ENCODE data around the gene ACTA2.

Gene ACTA2

DNA sequence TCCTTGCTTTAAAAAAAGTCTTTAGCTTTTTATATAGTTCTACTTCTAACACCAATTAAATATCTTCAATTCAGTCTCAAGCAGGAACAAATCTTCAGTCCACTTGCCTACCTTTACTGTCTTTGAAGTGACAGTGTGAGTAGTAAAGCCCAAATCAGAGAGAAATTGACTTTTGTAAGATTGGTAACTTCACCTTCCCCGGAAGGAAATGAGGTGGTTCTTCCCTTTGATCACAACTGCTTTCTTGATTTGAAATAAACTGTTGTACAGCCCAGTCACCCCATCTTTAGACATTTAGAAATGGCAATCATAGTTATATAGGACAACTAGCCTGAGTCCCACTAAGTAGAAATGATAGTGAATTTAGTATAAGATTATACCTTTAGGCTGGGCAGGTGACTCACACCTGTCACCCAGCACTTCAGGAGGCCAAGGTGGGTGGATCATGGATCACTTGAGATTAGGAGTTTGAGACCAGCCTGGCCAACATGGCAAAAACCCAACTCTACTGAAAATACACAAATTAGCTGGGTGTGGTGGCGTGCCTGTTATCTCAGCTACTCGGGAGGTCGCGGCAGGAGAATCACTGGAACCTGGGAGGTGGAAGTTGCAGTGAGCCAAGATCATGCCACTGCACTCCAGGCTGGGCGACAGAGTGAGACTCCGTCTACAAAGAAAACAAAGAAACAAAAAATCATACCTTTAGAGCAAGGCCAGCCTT is 42.7 kb upstream of the ACTA2 start:
- no peak overlapping the region for H3K4me2 ChIP-seq (ENCODE audit: low read length)
- H4K8ac ChIP-seq (ENCODE audit: low read depth, low read length), result no peak overlapping the region
- no peaks in the 10 kb centered on the region for H3K4me1 ChIP-seq (ENCODE audit: control insufficient read depth, low read depth, low read length)
- H3K18ac ChIP-seq (ENCODE audit: low read length), result no peak overlapping the region
- H3K4me3 ChIP-seq (ENCODE audit: low read length), result no peak overlapping the region
- no peaks in the 10 kb centered on the region for H3K27me3 ChIP-seq (ENCODE audit: insufficient read depth, low read length, poor library complexity)
- no peak overlapping the region for H3K4ac ChIP-seq (ENCODE audit: low read depth, low read length)
- no peak for DNase-seq
- no peak overlapping the region for H3K23ac ChIP-seq (ENCODE audit: low read length)
- no peaks in the 10 kb centered on the region for H3K79me1 ChIP-seq (ENCODE audit: low read length)
- no peak overlapping the region for H2BK15ac ChIP-seq (replicated peaks; ENCODE audit: low read depth)
- no peaks in the 10 kb centered on the region for H3K79me2 ChIP-seq (ENCODE audit: control insufficient read depth, insufficient read depth, low read length)
- H3K56ac ChIP-seq (ENCODE audit: low read length), result no peak overlapping the region
- H2BK120ac ChIP-seq (ENCODE audit: low read depth, low read length), result no peak overlapping the region
- no CpG with 5 or more reads among the region's 7 CpGs for WGBS (ENCODE audit: extremely low coverage, insufficient coverage, low lambda C conversion rate)
- no peak overlapping the region for H2BK5ac ChIP-seq (ENCODE audit: low read length)
- no peaks in the 10 kb centered on the region for H3K36me3 ChIP-seq (ENCODE audit: control insufficient read depth, insufficient read depth, low read length)
- H3K27ac ChIP-seq (ENCODE audit: low read depth, low read length), result no peak overlapping the region
- H4K5ac ChIP-seq (ENCODE audit: low read length), result no peak overlapping the region
- no peak overlapping the region for H2AK5ac ChIP-seq (ENCODE audit: low read length)
- no peak overlapping the region for H3K9ac ChIP-seq (ENCODE audit: low read length)

DNA sequence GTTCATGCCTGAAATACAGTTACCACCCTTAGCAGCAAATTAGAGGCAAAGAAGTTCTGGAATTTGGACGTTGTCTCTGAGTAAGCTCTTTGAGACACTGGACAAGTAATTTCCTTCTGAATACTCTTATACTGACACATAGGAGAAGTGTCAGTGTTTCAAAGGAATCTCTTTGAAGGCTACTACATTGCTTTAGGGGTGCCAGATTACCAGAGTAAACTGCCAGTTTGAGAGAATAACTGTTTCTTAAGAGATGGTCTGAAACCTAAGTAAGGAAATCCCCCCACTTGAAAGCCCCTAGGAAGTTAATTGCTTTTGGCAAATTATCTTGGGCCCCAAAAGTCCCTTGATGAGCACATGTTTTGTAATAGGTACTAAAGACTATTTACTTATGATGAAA is 41.4 kb upstream of the ACTA2 start:
- Histone ChIP-seq H3K79me1 (ENCODE audit: low read length) (no peaks in the 10 kb centered on the region), H2BK5ac (ENCODE audit: low read length) (no peak overlapping the region), H3K4ac (ENCODE audit: low read depth, low read length) (no peak overlapping the region), H3K4me1 (ENCODE audit: control insufficient read depth, low read depth, low read length) (no peaks in the 10 kb centered on the region), H2AK5ac (ENCODE audit: low read length) (no peak overlapping the region), H3K79me2 (ENCODE audit: control insufficient read depth, insufficient read depth, low read length) (no peaks in the 10 kb centered on the region), H3K4me2 (ENCODE audit: low read length) (no peak overlapping the region), H3K18ac (ENCODE audit: low read length) (no peak overlapping the region), H3K36me3 (ENCODE audit: control insufficient read depth, insufficient read depth, low read length) (no peaks in the 10 kb centered on the region), H3K4me3 (ENCODE audit: low read length) (no peak overlapping the region), H4K8ac (ENCODE audit: low read depth, low read length) (no peak overlapping the region), H3K9ac (ENCODE audit: low read length) (no peak overlapping the region), H4K5ac (ENCODE audit: low read length) (no peak overlapping the region), H3K27ac (ENCODE audit: low read depth, low read length) (no peak overlapping the region), H2BK120ac (ENCODE audit: low read depth, low read length) (no peak overlapping the region), H3K23ac (ENCODE audit: low read length) (no peak overlapping the region), H3K56ac (ENCODE audit: low read length) (no peak overlapping the region), H3K27me3 (ENCODE audit: insufficient read depth, low read length, poor library complexity) (no peaks in the 10 kb centered on the region), H2BK15ac (replicated peaks; ENCODE audit: low read depth) (no peak overlapping the region)
- DNase-seq, result no peak
- WGBS (ENCODE audit: extremely low coverage, insufficient coverage, low lambda C conversion rate), result no CpG with 5 or more reads among the region's 1 CpG

DNA sequence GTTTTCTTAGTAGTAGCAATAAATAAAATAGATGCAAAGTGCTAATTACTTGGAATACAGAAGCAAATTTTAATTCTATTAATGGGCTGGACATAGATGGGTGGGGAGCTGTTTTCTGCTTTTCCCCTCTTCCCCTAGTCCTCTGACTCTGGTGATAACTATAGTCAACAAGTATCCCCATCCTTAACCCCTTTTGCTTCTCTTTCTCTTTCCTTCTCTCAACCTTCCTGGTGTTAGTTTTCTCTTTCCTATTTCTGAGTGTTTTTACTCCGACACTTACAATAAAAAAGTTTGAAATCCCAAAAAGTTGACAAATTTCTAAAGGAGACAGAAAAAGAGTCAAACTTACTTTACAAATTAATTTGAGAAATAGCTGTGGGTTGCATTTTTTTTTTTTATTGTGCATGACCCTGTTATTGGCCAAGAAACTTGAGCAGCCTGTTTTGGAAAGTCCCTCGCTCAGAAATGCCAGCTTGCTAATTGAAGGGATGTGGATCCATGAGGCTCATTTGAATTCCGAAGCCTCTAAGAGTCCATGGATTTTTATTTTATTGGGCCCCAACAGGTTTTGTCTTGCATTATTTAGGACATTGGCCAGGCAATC is 40.5 kb upstream of the ACTA2 start:
- no peak for DNase-seq
- no peak overlapping the region for H3K23ac ChIP-seq (ENCODE audit: low read length)
- H3K27ac ChIP-seq (ENCODE audit: low read depth, low read length), result no peak overlapping the region
- no peaks in the 10 kb centered on the region for H3K4me1 ChIP-seq (ENCODE audit: control insufficient read depth, low read depth, low read length)
- no peaks in the 10 kb centered on the region for H3K27me3 ChIP-seq (ENCODE audit: insufficient read depth, low read length, poor library complexity)
- H3K4me3 ChIP-seq (ENCODE audit: low read length), result no peak overlapping the region
- H2AK5ac ChIP-seq (ENCODE audit: low read length), result no peak overlapping the region
- no peak overlapping the region for H3K9ac ChIP-seq (ENCODE audit: low read length)
- H4K5ac ChIP-seq (ENCODE audit: low read length), result no peak overlapping the region
- no peak overlapping the region for H2BK120ac ChIP-seq (ENCODE audit: low read depth, low read length)
- H3K4ac ChIP-seq (ENCODE audit: low read depth, low read length), result no peak overlapping the region
- no peaks in the 10 kb centered on the region for H3K79me1 ChIP-seq (ENCODE audit: low read length)
- no peak overlapping the region for H3K18ac ChIP-seq (ENCODE audit: low read length)
- H4K8ac ChIP-seq (ENCODE audit: low read depth, low read length), result no peak overlapping the region
- no peak overlapping the region for H3K56ac ChIP-seq (ENCODE audit: low read length)
- no peaks in the 10 kb centered on the region for H3K36me3 ChIP-seq (ENCODE audit: control insufficient read depth, insufficient read depth, low read length)
- no peak overlapping the region for H2BK15ac ChIP-seq (replicated peaks; ENCODE audit: low read depth)
- H3K4me2 ChIP-seq (ENCODE audit: low read length), result no peak overlapping the region
- H2BK5ac ChIP-seq (ENCODE audit: low read length), result no peak overlapping the region
- no CpG with 5 or more reads among the region's 3 CpGs for WGBS (ENCODE audit: extremely low coverage, insufficient coverage, low lambda C conversion rate)
- no peaks in the 10 kb centered on the region for H3K79me2 ChIP-seq (ENCODE audit: control insufficient read depth, insufficient read depth, low read length)

DNA sequence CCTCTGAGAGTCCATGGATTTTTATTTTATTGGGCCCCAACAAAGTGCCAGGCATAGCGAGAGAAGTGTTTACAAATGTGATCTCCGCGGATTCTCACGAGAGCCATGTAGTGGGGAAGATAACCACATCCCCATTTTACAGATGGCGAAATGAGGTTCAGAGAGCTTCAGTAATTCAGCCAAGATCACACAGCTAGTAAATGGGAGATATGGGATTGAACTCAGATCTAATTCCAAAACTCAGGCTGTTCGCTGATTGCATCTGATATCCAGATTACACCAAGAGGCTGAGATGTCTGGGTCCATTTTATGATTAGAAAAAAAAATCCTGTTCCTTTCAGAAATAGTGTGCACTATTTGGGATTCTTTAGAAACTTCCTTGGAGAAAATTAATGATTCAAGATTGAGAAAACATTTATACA is 39.3 kb upstream of the ACTA2 start:
- Histone ChIP-seq H3K79me1 (ENCODE audit: low read length) (no peaks in the 10 kb centered on the region), H3K9ac (ENCODE audit: low read length) (no peak overlapping the region), H3K27ac (ENCODE audit: low read depth, low read length) (no peak overlapping the region), H3K56ac (ENCODE audit: low read length) (no peak overlapping the region), H3K4me3 (ENCODE audit: low read length) (no peak overlapping the region), H2AK5ac (ENCODE audit: low read length) (no peak overlapping the region), H2BK120ac (ENCODE audit: low read depth, low read length) (no peak overlapping the region), H3K27me3 (ENCODE audit: insufficient read depth, low read length, poor library complexity) (no peaks in the 10 kb centered on the region), H3K23ac (ENCODE audit: low read length) (no peak overlapping the region), H3K4me1 (ENCODE audit: control insufficient read depth, low read depth, low read length) (no peaks in the 10 kb centered on the region), H3K18ac (ENCODE audit: low read length) (no peak overlapping the region), H4K5ac (ENCODE audit: low read length) (no peak overlapping the region), H2BK15ac (replicated peaks; ENCODE audit: low read depth) (no peak overlapping the region), H4K8ac (ENCODE audit: low read depth, low read length) (no peak overlapping the region), H3K36me3 (ENCODE audit: control insufficient read depth, insufficient read depth, low read length) (no peaks in the 10 kb centered on the region), H3K4ac (ENCODE audit: low read depth, low read length) (no peak overlapping the region), H3K79me2 (ENCODE audit: control insufficient read depth, insufficient read depth, low read length) (no peaks in the 10 kb centered on the region), H3K4me2 (ENCODE audit: low read length) (peak overlapping the region; percentile 59), H2BK5ac (ENCODE audit: low read length) (no peak overlapping the region)
- no peak for DNase-seq
- no CpG with 5 or more reads among the region's 6 CpGs for WGBS (ENCODE audit: extremely low coverage, insufficient coverage, low lambda C conversion rate)

DNA sequence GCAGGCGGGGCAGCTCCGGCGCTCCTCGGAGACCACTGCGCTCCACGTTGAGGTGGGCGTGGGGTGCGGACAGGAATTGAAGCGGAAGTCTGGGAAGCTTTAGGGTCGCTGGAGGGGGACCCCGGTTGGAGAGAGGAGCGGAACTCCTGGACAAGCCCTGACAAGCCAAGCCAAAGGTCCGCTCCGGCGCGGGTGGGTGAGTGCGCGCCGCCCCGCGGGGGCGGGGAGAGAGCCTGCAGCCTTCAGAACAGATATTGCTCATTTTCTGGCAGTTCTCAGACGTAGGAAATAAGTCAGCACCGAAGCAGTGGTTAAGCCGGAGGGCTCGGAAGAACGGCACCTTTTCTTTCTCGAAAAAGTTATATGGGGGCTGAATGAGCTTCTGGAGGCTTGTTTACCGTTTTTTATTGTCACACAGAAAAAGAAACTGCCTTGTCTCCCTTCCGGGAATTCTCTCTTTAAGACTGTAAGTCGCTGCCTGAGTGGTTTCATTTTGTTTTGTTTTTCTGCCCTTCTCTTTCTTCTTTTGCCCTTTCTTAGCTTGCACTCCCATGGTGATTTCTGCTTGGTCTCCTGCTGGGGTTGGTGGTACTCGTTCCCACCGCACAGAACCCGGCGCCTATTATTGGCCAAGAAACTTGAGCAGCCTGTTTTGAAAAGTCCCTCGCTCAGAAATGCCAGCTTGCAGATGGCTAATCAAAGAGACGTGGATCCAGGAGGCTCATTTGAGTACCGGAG is 38.8 kb upstream of the ACTA2 start:
- H3K4me1 ChIP-seq (ENCODE audit: control insufficient read depth, low read depth, low read length), result peaks cover 2% of the 10 kb centered on the region

More for the DNA sequence above, 38.8 kb upstream of the ACTA2 start:
- WGBS (ENCODE audit: extremely low coverage, insufficient coverage, low lambda C conversion rate), result no CpG with 5 or more reads among the region's 38 CpGs
- peak overlapping the region; percentile 73 for H3K56ac ChIP-seq (ENCODE audit: low read length)
- H3K27me3 ChIP-seq (ENCODE audit: insufficient read depth, low read length, poor library complexity), result no peaks in the 10 kb centered on the region
- peak overlapping the region; percentile 24 for H3K4me3 ChIP-seq (ENCODE audit: low read length)
- H3K4me2 ChIP-seq (ENCODE audit: low read length), result peak overlapping the region; percentile 59
- H2AK5ac ChIP-seq (ENCODE audit: low read length), result no peak overlapping the region
- no peak overlapping the region for H4K5ac ChIP-seq (ENCODE audit: low read length)
- peak overlapping the region; percentile 56 for H3K9ac ChIP-seq (ENCODE audit: low read length)
- H3K79me2 ChIP-seq (ENCODE audit: control insufficient read depth, insufficient read depth, low read length), result no peaks in the 10 kb centered on the region
- H3K27ac ChIP-seq (ENCODE audit: low read depth, low read length), result no peak overlapping the region
- DNase-seq, result peak; percentile 39
- H3K23ac ChIP-seq (ENCODE audit: low read length), result peak overlapping the region; percentile 87
- no peaks in the 10 kb centered on the region for H3K36me3 ChIP-seq (ENCODE audit: control insufficient read depth, insufficient read depth, low read length)
- no peak overlapping the region for H4K8ac ChIP-seq (ENCODE audit: low read depth, low read length)
- no peak overlapping the region for H2BK15ac ChIP-seq (replicated peaks; ENCODE audit: low read depth)
- H3K18ac ChIP-seq (ENCODE audit: low read length), result peak overlapping the region; percentile 54
- H2BK5ac ChIP-seq (ENCODE audit: low read length), result no peak overlapping the region
- no peak overlapping the region for H3K4ac ChIP-seq (ENCODE audit: low read depth, low read length)
- H2BK120ac ChIP-seq (ENCODE audit: low read depth, low read length), result no peak overlapping the region
- H3K79me1 ChIP-seq (ENCODE audit: low read length), result no peaks in the 10 kb centered on the region

Measured in mesendoderm (in vitro differentiated cells).